AG08395 (cell line): ENCODE data around the gene RASSF10.

ENCODE experiments used
- DNase-seq: peaks from one replicate; pipeline ENCODE4 v3.0.0; 2012; ENCODE audit warnings: mixed read lengths, low spot score

Gene RASSF10

DNA sequence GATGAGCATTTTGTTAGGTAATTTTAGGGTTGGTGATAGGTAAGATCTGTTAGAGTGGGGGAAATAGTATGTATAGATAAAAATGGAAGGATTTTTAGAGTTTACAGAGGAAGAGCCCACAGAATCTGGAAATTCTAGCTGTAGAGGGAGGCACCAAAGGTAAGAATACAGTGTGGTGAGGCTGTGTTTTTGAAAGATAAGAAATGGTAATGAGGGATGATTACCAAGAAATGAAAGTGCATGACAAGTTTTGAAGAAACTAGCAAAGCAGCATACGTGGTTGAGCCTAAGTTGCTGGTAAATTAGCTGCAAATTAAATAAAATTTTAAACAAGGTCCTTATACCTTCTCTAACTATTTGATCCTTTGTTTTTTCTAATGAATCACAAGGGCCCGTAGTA, 14.6 kb upstream of the RASSF10 start:
- DNase-seq = no peak

DNA sequence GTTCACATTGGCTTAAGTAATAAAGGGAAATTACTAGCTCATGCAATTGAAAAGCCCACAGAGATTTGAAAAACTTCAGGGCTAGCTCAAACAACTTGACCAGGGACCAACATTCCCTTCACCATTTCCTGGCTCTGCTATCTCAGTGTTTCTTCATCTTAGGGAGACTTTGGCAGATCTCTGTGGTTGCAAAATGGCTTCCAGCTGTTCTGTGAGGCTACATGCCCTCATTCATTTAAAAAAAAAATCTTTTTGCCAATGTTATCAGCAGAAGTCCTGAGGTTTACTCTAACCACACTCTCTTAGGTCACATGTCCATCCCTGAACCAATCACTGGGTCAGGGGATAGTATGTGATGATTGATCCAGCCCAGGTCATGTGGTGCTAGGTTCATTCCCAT, 13.9 kb upstream of the RASSF10 start:
- DNase-seq = peak; percentile 30

DNA sequence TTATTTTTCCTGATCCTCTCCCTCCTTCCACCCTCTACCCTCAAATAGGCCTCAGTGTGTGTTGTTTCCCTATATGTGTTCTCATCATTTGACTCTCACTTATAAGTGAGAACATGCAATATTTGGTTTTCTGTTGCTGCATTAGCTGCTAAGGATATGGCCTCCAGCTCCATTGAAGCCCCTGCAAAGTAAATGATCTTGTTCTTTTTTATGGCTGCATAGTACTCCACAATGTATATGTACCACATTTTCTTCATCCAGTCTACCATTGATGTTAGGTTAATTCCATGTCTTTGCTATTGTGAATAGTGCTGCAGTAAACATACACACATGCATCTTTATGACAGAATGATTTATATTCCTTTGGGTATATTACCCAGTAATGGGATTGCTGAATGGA, 13.3 kb upstream of the RASSF10 start:
- DNase-seq = no peak

DNA sequence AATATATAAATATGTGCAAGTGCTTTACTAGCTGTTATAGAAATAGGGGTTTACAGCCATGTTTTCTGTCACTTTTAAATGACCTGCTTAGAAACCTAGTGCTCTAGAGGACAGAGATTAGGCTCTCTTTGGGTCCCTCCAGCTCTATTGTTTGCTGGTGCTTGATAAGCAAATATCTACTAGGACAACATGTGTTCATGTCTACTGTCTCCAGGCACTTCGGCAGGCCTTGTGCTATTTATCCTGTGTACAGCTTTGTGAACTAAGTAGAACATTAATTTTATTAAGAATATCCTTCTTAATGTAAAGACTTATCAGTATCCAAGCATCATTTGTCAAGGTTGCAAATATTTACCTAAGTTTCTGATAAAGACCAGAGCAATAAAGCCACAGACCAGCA, 11.9 kb upstream of the RASSF10 start:
- no peak for DNase-seq

DNA sequence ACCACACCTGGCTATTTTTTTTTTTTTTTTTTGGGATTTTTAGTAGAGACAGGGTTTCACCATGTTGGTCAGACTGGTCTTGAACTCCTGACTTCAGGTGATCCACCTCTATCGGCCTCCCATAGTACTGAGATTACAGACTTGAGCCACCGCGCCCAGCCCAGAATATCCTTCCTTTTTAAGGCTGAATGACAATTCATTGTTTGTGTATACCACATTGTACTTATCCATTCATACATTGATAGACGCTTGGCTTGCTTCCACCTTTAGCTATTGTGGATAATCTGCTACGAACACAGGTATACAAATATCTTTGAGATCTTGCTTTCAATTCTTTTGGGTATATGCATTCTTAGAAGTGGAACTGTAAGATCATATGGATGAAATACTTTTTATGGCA, 10.8 kb upstream of the RASSF10 start:
- no peak for DNase-seq

DNA sequence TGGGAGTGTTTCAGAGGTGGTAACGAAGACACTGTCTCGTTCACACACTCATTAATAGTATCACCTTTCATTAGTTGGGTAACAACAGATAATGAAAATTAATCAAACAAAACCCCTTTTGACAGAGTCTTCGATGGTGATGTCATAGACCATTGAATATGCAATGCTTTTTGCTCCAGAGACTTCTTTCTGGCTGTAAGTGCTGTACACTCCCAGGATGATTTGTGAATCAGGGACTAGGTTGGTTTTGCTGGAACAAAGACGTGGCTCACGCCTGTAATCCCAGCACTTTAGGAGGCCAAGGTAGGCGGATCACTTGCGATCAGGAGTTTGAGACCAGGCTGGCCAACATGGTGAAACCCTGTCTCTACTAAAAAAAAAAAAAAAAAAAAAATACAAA, 9.5 kb upstream of the RASSF10 start:
- DNase-seq = no peak

DNA sequence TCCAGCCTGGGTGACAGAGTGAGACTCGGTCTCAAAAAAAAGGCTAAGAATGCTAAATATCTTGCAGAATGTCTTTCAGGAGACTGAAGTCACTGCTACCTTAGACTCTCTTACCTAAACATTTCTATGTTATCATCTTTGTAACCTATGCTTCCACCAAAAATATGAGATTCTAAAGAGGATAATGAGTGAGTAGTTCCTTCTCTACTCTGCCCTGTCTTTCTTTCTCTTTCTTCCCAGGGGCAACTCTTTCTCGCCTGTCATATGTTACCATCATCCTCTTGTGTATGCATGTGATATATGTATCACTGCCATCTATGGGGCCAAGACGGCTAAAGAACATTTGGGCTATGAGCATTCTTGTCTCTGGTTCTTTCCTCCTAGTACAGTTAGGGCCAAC, 9.0 kb upstream of the RASSF10 start:
- DNase-seq = no peak

DNA sequence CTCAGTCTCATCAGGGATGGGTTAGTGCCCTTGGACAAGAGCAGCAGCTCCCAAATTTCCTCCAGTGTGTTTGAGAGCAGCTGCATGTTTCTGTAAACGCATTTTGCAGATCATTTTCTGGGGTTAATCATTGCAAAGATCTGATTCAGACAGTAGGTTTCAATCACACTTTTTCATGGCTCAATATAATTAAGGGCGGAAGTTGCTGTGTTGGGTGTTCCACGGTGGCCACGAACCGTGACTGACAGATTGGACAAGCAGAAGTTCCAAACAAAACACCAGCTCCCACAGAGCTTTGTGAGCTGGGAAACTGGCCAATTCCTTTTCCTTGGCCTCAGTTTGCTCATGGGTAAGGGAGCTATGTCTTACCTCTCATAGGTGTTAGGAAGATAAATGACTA, 8.4 kb upstream of the RASSF10 start:
- no peak for DNase-seq

DNA sequence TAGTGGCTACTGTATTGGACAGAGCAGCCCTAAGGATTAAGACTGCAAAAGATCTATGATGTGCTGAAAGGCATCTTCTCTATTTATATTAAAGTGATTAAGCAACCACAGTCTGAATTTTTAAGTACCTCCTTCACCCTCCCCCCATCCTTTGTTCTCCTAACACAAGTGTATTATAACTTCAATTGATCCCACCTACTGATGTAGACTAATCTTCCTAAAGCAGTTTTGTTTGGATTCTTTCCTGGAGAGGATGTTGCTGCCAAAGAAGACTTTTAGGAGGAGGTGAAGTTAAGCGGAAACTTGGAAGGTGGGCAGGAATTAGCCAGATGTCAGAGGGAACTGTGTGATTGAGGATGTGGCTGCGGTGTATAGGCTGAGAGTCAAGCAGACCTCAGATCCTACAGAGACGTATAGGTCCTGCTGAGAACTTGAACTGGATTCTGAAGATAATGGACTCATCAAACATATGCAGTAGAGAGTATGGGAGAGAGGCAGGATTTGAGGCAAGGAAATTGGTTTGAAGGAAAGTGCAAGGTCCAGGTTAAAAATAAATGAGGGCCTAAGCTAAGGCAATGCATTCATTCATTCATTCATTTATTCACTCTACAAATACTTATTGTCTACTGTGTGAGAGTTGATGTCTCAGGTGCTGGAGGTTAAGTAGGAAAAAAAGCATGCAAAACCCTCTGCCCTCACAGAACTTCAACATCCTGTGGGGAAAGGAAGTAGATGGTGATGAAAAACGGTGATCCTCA, 5.2 kb upstream of the RASSF10 start:
- DNase-seq = no peak

DNA sequence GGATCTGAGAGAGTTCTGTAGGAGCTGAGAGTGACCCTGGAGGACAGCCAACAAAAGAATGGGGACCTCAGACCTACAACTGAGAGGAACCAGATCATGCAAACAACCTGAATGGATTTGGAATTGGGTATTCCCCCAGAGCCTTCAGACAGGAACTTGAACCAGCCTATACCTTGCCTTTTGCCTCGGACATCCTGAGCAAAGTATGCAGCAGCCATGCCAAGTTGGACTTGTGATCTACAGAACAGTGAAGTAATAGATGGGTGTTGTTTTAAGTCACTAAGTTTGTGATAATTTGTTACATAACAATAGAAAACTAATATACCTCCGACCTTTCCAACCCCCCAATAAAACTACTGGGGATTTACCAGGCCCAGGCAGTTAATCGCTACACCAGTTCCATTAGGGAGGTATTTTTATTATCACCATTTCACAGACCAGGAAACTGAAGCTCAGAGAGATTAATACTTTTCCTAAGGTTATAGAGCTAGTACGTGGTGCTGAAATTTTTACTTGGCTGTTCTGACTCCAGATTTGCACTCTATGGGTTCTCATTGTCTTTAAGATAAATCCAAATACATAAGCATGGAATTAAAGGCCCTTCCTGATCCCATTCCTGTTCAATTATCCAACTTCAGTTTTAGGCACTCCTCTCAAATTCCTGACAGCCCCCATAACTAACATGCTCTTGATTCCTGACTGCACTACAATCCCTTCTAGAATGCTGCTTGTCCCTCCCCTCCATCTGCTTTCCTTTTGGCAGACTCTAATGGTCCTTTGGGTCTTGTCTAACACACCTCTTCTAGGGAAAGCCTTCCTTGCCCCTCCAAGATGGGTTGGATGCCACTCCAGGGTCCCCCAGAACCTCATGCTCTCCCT, 1.7 kb upstream of the RASSF10 start:
- DNase-seq = no peak

DNA sequence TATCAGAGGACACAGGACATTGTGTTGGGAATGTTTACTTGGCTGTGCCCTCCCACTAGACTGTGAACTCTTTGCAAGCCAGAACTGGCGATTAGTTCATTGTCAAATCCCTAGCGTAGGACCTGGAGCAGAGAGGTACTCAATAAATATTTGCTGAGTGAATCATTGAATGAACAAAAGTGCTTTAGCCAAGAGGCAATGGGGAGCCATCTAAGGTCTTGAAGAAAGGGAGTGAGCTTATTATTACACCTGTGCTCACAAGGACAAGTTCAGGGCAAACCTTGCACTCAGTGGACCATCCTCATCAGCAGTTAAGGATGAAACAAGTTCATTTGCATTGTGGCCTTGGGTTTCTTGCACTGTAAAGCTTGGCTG, 1.1 kb upstream of the RASSF10 start:
- no peak for DNase-seq

DNA sequence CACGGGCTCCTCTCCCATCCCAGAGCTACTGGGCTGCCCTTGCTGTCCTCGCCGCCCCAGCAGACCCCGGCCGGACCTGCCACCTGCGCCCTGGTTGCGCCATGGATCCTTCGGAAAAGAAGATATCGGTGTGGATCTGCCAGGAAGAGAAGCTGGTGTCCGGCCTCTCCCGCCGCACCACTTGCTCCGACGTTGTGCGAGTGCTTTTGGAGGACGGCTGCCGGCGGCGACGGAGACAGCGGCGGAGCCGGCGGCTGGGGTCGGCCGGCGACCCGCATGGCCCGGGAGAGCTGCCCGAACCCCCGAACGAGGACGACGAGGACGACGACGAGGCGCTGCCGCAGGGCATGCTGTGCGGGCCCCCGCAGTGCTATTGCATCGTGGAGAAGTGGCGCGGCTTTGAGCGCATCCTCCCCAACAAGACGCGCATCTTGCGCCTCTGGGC, 382 bp downstream of the RASSF10 start:
- no peak for DNase-seq

DNA sequence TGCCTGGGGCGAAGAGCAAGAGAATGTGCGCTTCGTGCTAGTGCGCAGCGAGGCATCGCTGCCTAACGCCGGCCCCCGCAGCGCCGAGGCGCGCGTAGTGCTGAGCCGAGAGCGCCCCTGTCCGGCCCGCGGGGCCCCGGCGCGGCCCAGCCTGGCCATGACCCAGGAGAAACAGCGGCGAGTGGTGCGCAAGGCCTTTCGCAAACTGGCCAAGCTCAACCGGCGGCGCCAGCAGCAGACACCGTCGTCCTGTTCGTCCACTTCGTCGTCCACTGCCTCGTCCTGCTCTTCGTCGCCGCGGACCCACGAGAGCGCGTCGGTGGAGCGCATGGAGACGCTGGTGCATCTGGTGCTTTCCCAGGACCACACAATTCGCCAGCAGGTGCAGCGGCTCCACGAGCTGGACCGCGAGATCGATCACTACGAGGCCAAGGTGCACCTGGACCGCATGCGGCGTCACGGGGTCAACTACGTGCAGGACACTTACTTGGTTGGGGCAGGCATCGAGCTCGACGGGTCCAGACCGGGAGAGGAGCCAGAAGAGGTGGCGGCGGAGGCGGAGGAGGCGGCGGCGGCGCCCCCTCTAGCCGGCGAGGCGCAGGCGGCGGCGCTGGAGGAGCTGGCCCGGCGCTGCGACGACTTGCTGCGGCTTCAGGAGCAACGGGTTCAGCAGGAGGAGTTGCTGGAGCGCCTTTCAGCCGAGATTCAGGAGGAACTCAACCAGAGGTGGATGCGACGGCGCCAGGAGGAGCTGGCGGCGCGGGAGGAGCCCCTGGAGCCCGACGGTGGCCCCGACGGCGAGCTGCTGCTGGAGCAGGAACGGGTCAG, 1.0 kb downstream of the RASSF10 start:
- DNase-seq = no peak

DNA sequence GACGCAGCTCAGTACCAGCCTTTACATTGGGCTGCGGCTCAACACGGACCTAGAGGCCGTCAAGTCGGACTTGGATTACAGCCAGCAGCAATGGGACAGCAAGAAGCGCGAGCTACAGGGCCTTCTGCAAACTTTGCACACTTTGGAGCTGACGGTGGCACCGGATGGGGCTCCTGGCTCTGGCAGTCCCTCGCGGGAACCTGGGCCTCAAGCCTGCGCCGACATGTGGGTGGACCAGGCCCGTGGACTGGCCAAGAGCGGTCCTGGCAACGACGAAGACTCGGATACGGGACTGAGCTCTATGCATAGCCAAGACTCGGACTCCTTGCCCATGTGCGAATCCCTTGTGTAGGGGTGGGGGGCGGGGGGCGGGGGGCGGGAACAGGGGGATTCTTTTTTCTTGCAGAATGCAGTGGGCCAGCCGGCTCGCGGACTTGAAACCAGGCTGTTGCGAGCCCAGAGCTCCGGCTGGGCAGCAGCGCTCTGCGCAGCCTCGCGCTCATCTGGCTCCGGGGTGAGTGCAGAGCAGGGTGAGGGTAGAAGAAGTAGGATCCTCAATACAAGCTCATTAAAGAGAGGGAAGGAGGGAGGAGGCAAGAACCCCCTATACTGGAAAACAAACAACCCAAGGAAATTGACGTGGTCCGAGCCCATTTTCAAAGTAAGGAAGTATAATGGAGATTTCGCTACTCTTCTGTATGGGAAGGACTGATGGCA, 1.8 kb downstream of the RASSF10 start:
- DNase-seq = no peak

DNA sequence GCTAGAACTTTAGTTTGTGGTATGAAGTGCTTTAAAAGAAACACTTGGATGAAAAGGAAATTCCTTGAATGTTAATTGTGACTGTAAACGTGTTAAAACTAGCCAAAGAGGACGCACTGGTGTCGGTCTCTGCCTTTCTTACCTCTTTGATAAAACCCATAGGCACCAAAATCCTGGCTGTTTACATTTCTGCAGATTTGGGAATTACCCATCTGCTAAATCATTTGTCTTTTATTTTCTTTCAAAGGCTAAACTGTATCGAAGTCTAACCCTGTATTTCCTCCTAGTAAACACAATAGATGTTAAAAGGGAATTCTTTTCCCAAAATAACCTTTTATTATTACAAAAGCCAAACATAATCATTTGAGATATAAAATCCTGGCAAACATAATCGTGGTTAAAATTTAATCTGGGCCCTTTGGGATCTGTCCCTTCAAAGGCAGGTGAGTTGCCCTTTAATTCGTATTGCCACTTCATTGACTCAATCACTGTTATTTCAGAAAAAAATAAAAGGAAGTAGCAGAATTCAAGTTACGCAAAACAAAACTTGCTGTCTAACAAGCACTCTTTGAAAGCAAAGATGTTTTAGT, 2.4 kb downstream of the RASSF10 start:
- no peak for DNase-seq

DNA sequence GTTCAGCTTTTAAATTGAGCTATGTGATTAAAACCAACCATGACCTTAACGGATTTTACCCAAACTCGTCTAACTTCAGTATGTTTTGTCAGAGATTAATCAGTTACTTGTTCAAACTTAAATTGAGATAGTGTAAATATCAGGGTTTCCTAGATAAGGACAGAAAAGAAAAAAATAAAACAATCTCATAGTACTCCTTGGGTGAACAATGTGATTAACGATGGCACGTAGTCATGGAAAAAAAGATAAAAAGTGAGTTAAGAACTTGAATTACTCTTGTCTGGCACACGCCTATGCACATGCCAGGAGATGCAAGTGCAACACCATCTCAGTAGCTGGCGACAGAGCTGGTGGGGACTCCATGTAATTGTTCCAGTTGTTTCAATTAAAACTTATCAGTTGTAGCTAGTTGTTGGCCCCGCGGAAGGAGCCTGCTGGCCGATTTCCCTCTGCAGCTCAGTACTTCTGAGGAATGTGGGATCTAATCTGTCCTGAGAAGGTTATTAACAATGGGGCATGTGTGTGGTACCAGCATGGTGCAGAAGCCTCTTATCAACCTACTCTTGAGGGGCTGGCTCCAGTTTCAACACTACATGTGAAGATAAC, 3.0 kb downstream of the RASSF10 start:
- DNase-seq = no peak

DNA sequence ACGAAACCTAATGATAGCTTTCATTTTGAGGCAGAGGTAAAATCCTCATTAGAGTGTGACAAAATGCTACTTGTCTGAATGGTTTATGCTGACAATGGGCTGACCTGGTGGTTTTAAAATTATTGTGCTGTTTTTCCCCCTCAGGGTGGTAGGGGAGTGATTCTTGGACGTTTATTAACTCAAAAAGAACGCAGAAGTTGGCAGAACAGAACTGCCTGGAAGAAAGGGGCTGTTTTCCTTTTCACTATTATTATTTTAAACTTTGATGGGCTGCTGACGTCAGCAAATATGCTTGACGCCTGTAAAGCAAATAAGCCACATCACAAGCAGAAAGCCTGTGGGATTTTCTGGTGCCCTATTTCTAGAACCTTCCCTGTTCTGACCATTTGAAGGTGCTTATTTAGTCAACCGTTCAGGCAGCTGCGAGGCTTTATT, 4.0 kb downstream of the RASSF10 start:
- DNase-seq = no peak

DNA sequence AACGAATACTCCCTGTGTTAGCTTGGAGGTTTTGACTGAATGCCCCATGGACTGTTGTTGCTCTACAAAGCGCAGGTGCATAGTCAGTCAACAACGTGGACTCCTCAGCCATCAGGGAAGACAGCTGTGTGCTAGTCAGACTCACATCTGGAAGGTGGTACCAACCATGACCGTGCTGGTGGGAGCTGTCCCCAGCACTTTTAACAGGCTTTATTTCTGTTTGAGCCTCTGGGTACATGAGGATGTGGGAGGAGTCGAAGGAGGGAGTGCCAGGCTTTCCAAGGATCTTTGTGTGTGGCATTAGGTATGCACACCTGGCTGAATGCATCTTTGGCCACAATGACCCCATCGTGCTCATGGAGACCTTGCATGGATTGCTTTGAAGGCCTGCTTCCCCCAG, 6.6 kb downstream of the RASSF10 start:
- no peak for DNase-seq

DNA sequence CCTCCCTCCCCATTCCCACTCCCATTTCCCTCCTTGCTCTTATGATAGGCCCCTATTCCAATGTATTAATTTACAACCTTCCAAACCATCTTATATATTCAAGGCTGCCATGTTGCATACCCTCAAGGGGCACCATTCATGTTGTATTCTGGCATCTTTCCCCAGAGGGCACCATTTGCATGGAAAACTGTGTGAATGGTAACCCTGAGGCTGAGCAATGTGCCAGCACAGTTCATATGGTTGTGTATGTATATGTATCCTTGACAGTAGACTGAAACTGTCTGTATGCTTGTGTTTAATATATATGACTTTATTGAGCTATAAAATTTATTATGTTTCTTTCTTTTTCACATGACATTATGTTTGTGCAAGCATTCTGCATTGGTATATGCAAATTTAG, 7.3 kb downstream of the RASSF10 start:
- no peak for DNase-seq

DNA sequence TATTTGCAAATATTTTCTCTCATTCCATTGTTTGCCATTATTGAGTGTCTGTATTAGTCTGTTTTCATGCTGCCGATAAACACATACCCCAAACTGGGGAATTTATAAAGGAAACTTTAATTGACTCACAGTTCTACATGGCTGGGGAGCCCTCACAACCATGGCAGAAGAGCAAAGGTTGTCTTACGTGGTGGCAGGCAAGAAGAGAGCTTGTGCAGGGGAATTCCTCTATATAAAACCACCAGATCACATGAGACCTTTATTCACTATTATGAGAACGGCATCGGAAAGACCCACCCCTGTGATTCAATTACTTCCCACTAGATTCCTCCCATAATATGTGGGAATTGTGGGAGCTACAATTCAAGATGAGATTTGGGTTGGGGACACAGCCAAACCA, 10.2 kb downstream of the RASSF10 start:
- DNase-seq = no peak

DNA sequence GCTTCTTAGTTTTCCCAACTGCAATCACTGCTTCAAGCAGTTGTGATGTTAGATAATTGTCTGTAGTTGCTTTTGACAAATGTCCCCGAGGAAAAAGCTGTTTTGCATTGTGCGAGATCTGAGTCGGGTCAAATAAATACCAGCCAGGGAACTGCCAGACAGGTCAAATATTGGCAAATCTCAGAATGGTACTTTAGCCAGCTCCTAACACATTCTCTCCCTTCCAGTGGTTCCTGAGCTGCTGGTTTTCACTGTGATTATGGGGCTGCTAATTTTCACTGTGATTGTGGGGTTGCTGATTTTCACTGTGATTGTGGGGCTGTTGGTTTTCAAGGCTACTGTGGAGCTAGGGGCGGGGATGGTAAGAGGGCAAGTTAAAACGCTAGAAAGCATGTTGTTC, 14.3 kb downstream of the RASSF10 start:
- DNase-seq = no peak
